CD8-positive, alpha-beta memory T cell (primary cell): ENCODE data around the gene PHETA1. TPM values are rescaled to one million over a fixed set of nuclear protein-coding genes. Genes with fewer than 3 reads are reported as not detected.
A peak's percentile ranks its signal among the peaks of the same experiment; 100 is the strongest.
"Not testable (repeated sequence)": the region's sequence is repeated elsewhere in the genome, so short reads cannot be mapped to it uniquely, and the experiment has no call there.

Source experiments
- CTCF ChIA-PET: fragments of 350-600 bp; sonication (Branson Sonifier 250); formaldehyde crosslinking; loops from one replicate; lab custom pipeline; 2021; ENCODE audit warnings: antibody characterized with exemption; lab: Charles Lee
- POLR2A ChIA-PET: fragments of 350-600 bp; sonication (Branson Sonifier 250); formaldehyde crosslinking; loops from one replicate; lab custom pipeline; 2021; ENCODE audit warnings: antibody characterized with exemption; lab: Charles Lee
- DNase-seq, 5 donors: peaks; one replicate each; pipeline versions ENCODE4 v3.0.0 to v3.0.0-alpha.2; 2020 to 2022; ENCODE audit warnings: mixed read lengths in 1 of 5
- H3K27ac ChIP-seq: one replicate; pipeline ENCODE4 v1.7.0; 2013; ENCODE audit warnings: low read depth, mild to moderate bottlenecking, low read length, moderate library complexity
- H3K27me3 ChIP-seq: 2 replicates; pipeline ENCODE4 v1.7.0; 2013; ENCODE audit warnings: low read length, mild to moderate bottlenecking; ENCODE audit not compliant: insufficient read depth, poor library complexity, severe bottlenecking
- H3K36me3 ChIP-seq: 2 replicates; pipeline ENCODE4 v1.7.0; 2013; ENCODE audit warnings: mild to moderate bottlenecking, low read length, moderate library complexity; ENCODE audit not compliant: insufficient read depth
- H3K4me1 ChIP-seq: 2 replicates; pipeline ENCODE4 v1.7.0; 2013; ENCODE audit warnings: mild to moderate bottlenecking, low read length, moderate library complexity; ENCODE audit not compliant: insufficient read depth
- H3K4me3 ChIP-seq: 2 replicates; pipeline ENCODE4 v1.7.0; 2013; ENCODE audit warnings: mild to moderate bottlenecking, low read length
- H3K9me3 ChIP-seq: 2 replicates; pipeline ENCODE4 v1.7.0; 2013; ENCODE audit warnings: mild to moderate bottlenecking, low read length
- H3K27ac Mint-ChIP-seq, 8 donors: one replicate each; pipeline ENCODE4 v1.8.0; 2020 to 2021; ENCODE audit warnings: mixed read lengths in 8 of 8, mild to moderate bottlenecking in 6 of 8, inconsistent platforms in 3 of 8, moderate library complexity in 3 of 8
- H3K27me3 Mint-ChIP-seq, 2 donors: one replicate each; pipeline ENCODE4 v1.8.0; 2020 to 2021; ENCODE audit warnings: mixed read lengths in 2 of 2, mild to moderate bottlenecking in 1 of 2, moderate library complexity in 1 of 2
- H3K36me3 Mint-ChIP-seq, 3 donors: one replicate each; pipeline ENCODE4 v1.8.0; 2020 to 2021; ENCODE audit warnings: mixed read lengths in 3 of 3, inconsistent platforms in 1 of 3, mild to moderate bottlenecking in 1 of 3
- H3K4me1 Mint-ChIP-seq, 3 donors: one replicate each; pipeline ENCODE4 v1.8.0; 2020 to 2021; ENCODE audit warnings: mixed read lengths in 3 of 3, inconsistent platforms in 1 of 3, mild to moderate bottlenecking in 1 of 3
- H3K4me3 Mint-ChIP-seq, 7 donors: one replicate each; pipeline ENCODE4 v1.8.0; 2020 to 2021; ENCODE audit warnings: mixed read lengths in 7 of 7, mild to moderate bottlenecking in 6 of 7, moderate library complexity in 4 of 7, inconsistent platforms in 2 of 7
- H3K9me3 Mint-ChIP-seq, 5 donors: one replicate each; pipeline ENCODE4 v1.8.0; 2020 to 2022; ENCODE audit warnings: mixed read lengths in 5 of 5, mild to moderate bottlenecking in 3 of 5, moderate library complexity in 2 of 5, inconsistent platforms in 1 of 5
- polyA plus RNA-seq: library from polyadenylated mRNA; unstranded; fragments of 300-500 nt; fragmentation: Illumina TruSeq; gene quantifications from one replicate; pipeline ENCODE4 v1.2.3, GENCODE V29; 2021
- total RNA-seq, 2 experiments: library from RNA; stranded (reverse); gene quantifications; one replicate each; pipeline ENCODE4 v1.2.3, GENCODE V29; 2021

Gene PHETA1
- total and polyA plus RNA-seq, 3 experiments from 2014 or later = 1.8 to 3.9 (median 3.8) TPM

DNA sequence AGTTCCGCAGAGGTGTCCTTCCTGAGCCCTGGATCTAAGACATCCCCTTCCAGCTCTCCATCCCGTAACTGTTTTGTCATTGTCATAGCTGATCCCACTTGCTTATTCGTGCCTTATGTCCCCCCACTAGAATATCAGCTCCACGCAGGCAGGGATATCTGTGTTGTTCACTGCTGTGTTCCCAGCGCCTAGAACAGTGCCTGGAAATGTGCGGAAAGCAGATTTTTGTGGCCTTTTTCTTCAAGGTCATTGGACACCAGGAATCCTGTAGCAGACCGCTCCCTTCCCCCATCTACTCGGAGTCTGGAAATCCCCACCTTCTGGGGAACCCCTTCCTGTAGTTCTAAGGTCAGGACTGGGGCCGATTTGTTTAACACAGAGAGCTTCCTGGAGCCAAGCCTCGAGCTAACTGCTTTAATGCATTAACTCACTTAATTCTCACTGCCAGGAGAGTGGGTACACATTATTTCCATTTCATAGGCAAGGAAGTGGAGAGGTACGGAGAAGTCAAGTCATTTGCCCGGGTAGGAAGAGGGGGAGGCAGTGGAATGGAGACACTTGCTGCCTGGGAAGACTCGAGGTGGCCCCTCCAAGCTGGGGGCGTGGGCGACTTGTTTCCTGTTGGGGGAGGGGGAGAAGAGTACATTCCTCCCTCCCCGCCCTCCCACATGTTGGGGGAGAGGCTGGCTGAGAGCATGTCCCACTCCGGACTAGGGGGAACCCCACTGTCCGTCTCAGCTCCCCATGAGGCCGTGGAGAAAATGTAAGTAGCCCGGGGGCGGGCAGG is 35.7 kb upstream of the PHETA1 start:
- H3K36me3 ChIP-seq = no peaks in the 10 kb centered on the region
- DNase-seq = peak; percentile 18 to 66 (median 35)
- H3K4me3 Mint-ChIP-seq = peak overlapping the region; percentile 78 to 96 (median 87)
- H3K36me3 Mint-ChIP-seq = peaks cover 0 to 5% (median 0%) of the 10 kb centered on the region in 3 donors
- H3K9me3 Mint-ChIP-seq = no peaks in the 10 kb centered on the region
- ChIA-PET POLR2A (interaction anchor here (0.9 to 2.7 kb wide), 5 partner anchors 26 to 46 kb away, joined by 4 to 18 read pairs (median 12); no protein-coding TSS in a partner anchor), CTCF (interaction anchor here (1.0 to 27.8 kb wide), 9 partner anchors 8 to 124 kb away, joined by 3 to 1032 read pairs (median 8); no protein-coding TSS in a partner anchor)
- no peaks in the 10 kb centered on the region for H3K27me3 Mint-ChIP-seq
- H3K9me3 ChIP-seq = no peaks in the 10 kb centered on the region
- peak overlapping the region; percentile 70 to 97 (median 92) for H3K27ac Mint-ChIP-seq
- peaks cover 54% of the 10 kb centered on the region for H3K4me1 ChIP-seq
- peak overlapping the region; percentile 92 for H3K27ac ChIP-seq
- peak overlapping the region; percentile 56 for H3K4me3 ChIP-seq
- H3K27me3 ChIP-seq = no peaks in the 10 kb centered on the region
- peaks cover 42 to 61% (median 49%) of the 10 kb centered on the region in 3 donors for H3K4me1 Mint-ChIP-seq

DNA sequence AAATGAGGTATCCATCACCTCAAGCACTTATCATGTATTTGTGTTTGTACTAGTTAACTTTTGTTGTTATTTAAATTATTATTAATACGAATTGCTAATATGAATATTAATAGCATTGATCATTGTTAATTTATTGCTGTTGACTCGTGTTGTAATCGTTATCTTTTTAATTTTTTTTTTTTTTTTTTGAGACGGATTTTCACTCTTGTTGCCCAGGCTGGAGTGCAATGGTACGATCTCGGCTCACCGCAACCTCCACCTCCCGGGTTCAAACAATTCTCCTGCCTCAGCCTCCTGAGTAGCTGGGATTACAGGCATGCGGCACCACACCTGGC is 33.6 kb upstream of the PHETA1 start:
- CTCF ChIA-PET = interaction anchor here (0.7 to 27.8 kb wide), 6 partner anchors 10 to 1707 kb away, joined by 3 to 1032 read pairs (median 8); no protein-coding TSS in a partner anchor
- H3K27ac ChIP-seq, DNase-seq, H3K9me3 ChIP-seq, H3K9me3 Mint-ChIP-seq, H3K27me3 Mint-ChIP-seq, H3K4me3 ChIP-seq, H3K36me3 Mint-ChIP-seq, H3K27me3 ChIP-seq, H3K4me3 Mint-ChIP-seq, H3K36me3 ChIP-seq: not testable (repeated sequence)
- peaks cover 33% of the 10 kb centered on the region for H3K4me1 ChIP-seq
- peaks cover 24 to 49% (median 30%) of the 10 kb centered on the region in 3 donors for H3K4me1 Mint-ChIP-seq
- POLR2A ChIA-PET = interaction anchor here (1.3 to 2.7 kb wide), 2 partner anchors 33 to 48 kb away, joined by 4 to 18 read pairs; no protein-coding TSS in a partner anchor
- H3K27ac Mint-ChIP-seq = peak overlapping the region in 3 of 8 donors; percentile 91 to 97 (median 93)

DNA sequence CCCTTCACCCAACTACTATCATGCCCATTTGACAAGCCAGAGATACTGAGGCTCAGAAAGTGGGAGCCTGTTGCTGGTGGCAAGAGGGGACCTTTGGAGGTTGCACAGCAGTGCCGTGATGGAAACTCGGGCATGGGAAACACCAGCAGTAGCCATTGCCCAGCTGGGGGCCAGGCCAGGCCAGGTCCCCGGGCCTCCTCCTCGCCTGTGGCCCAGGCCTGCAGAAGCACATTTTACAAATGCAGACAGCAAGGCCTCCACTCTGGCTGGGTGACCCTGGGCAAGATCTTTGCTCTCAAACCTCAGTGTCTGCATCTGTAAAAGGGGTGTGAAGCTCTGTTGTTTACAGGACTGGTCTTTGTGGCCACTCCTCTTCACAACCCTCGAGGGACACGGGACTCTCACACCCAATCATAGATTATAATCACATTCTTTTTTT is 32.3 kb upstream of the PHETA1 start:
- CTCF ChIA-PET = interaction anchor here (1.0 to 27.8 kb wide), 3 partner anchors 11 to 48 kb away, joined by 3 to 1032 read pairs (median 3); no protein-coding TSS in a partner anchor
- H3K4me1 Mint-ChIP-seq = peaks cover 29 to 50% (median 30%) of the 10 kb centered on the region in 3 donors

DNA sequence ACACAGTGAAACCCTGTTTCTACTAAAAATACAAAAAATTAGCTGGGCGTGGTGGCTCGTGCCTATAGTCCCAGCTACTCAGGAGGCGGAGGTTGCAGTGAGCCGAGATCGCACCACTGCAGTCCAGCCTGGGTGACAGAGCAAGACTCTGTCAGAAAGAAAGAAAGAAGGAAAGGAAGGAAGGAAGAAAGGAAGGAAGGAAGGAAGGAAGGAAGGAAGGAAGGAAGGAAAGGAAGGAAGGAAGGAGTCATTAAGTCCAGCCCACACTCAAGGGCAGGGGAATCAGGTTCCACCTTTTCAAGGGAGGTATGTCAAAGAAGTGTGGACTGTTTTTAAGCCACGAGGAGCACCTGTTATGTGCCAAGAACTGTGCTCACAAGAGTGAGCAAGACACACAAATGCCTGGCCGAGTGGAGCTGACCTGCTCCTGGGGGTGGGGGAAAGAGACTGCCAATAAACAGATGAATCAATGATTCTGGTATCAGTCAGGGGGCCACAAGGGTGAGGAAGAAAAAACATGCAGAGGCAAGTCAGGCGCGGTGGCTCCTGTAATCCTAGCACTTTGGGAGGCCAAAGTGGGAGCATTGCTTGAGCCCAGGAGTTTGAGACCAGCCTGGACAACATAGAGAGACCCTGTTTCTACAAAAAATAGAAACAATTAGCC is 31.0 kb upstream of the PHETA1 start:
- peaks cover 30% of the 10 kb centered on the region for H3K4me1 ChIP-seq
- H3K36me3 Mint-ChIP-seq, H3K36me3 ChIP-seq, DNase-seq, H3K9me3 Mint-ChIP-seq, H3K27me3 Mint-ChIP-seq, H3K4me3 ChIP-seq, H3K27ac ChIP-seq, H3K9me3 ChIP-seq, H3K27me3 ChIP-seq, POLR2A ChIA-PET: not testable (repeated sequence)
- Mint-ChIP-seq H3K4me3 (peak overlapping the region in 1 of 7 donors; percentile 22), H3K27ac (peak overlapping the region in 5 of 8 donors; percentile 12 to 86 (median 71)), H3K4me1 (peaks cover 28 to 43% (median 28%) of the 10 kb centered on the region in 3 donors)
- CTCF ChIA-PET = interaction anchor here (0.6 to 27.8 kb wide), 3 partner anchors 13 to 271 kb away, joined by 3 to 1032 read pairs (median 4); no protein-coding TSS in a partner anchor

More for the DNA sequence above, 32.3 kb upstream of the PHETA1 start:
- Mint-ChIP-seq H3K27ac (no peak overlapping the region), H3K9me3 (no peaks in the 10 kb centered on the region), H3K36me3 (peaks cover 0 to 1% (median 0%) of the 10 kb centered on the region in 3 donors), H3K4me3 (no peak overlapping the region), H3K27me3 (peaks cover 0 to 1% of the 10 kb centered on the region in 2 donors)
- POLR2A ChIA-PET = no interaction called here
- DNase-seq = no peak
- H3K4me1 ChIP-seq = peaks cover 34% of the 10 kb centered on the region
- no peaks in the 10 kb centered on the region for H3K36me3 ChIP-seq
- H3K27ac ChIP-seq = no peak overlapping the region
- H3K4me3 ChIP-seq = no peak overlapping the region
- no peaks in the 10 kb centered on the region for H3K27me3 ChIP-seq
- H3K9me3 ChIP-seq = no peaks in the 10 kb centered on the region

DNA sequence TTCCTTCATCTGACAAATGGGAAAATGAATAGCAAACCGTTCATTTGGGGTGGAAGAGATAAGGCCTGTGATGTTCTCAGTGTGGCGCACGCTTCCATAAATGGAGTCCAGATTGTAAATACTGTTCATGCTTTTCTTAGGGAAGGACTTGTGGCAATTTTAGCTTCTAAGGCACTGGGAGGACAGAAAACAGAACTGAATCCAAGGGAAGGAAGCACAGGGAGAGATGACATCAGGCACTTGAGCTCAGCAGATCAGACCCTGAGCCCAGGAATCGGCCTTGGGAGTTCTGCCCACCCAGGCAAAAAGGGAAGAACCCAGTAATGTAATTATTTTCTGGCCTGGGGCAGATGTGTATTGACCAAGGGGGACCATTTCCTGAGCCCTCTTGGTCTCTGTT is 29.6 kb upstream of the PHETA1 start:
- CTCF ChIA-PET = interaction anchor here (0.7 to 27.8 kb wide), 4 partner anchors 13 to 129 kb away, joined by 4 to 1032 read pairs (median 18); no protein-coding TSS in a partner anchor
- no peaks in the 10 kb centered on the region for H3K27me3 ChIP-seq
- Mint-ChIP-seq H3K9me3 (peaks cover 0 to 2% (median 0%) of the 10 kb centered on the region in 5 donors), H3K4me1 (peaks cover 15 to 29% (median 16%) of the 10 kb centered on the region in 3 donors), H3K4me3 (peak overlapping the region in 1 of 7 donors; percentile 12), H3K27me3 (peaks cover 0 to 5% of the 10 kb centered on the region in 2 donors), H3K36me3 (no peaks in the 10 kb centered on the region), H3K27ac (peak overlapping the region in 1 of 8 donors; percentile 62)
- no peak overlapping the region for H3K4me3 ChIP-seq
- H3K36me3 ChIP-seq = no peaks in the 10 kb centered on the region
- no peak overlapping the region for H3K27ac ChIP-seq
- H3K9me3 ChIP-seq = no peaks in the 10 kb centered on the region
- H3K4me1 ChIP-seq = peaks cover 16% of the 10 kb centered on the region
- no peak for DNase-seq
- POLR2A ChIA-PET = no interaction called here

DNA sequence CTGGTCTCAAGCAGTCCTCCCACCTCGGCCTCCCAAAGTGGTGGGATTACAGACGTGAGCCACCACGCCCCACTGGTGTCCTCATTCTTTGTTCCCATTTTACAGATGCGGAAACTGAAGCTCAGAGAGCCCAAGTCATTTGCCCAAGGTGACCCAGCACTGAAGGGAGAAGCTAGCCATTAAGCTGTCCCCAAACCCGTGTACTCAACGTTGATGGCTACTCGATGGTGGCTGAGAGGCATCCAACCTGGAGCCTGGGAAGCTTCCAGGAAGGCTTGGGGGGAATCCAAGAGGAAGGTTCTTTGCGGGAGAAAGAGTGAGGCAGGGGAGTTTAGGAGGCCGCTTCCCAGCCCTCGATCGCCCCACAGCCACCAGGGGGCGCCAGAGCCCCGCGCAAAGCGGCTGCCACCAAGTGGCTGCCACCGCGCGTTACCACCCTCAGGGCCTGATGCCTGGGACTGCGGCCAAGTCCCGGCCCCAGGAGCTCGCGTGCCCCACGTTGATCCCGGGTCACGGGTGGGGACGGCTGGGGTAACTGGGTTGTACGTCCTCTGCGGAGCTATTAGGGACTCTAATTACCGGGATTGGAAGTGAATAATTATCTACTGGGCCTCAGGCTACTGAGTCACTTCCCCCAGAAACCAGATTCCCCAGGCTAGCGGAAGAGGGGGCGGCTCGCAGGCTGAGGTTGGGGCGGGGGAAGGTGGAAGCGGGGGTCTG is 28.0 kb upstream of the PHETA1 start:
- ChIA-PET CTCF (interaction anchor here (0.7 to 27.8 kb wide), 40 partner anchors 8 to 419 kb away, joined by 3 to 1032 read pairs (median 5); partner anchors contain the start of gene PHETA1), POLR2A (interaction anchor here (0.6 to 1.4 kb wide), 4 partner anchors 38 to 83 kb away, joined by 3 to 8 read pairs (median 4); no protein-coding TSS in a partner anchor)
- Mint-ChIP-seq H3K4me1 (peaks cover 6 to 21% (median 7%) of the 10 kb centered on the region in 3 donors), H3K9me3 (peaks cover 0 to 2% (median 0%) of the 10 kb centered on the region in 5 donors), H3K27ac (peak overlapping the region in 4 of 8 donors; percentile 21 to 84 (median 43)), H3K36me3 (no peaks in the 10 kb centered on the region), H3K27me3 (peaks cover 0 to 5% of the 10 kb centered on the region in 2 donors), H3K4me3 (peak overlapping the region in 6 of 7 donors; percentile 47 to 87 (median 77))
- Histone ChIP-seq H3K4me1 (peaks cover 8% of the 10 kb centered on the region), H3K9me3 (no peaks in the 10 kb centered on the region), H3K27ac (peak overlapping the region; percentile 43), H3K36me3 (no peaks in the 10 kb centered on the region), H3K4me3 (no peak overlapping the region), H3K27me3 (no peaks in the 10 kb centered on the region)
- peak; percentile 81 to 90 (median 84) for DNase-seq

DNA sequence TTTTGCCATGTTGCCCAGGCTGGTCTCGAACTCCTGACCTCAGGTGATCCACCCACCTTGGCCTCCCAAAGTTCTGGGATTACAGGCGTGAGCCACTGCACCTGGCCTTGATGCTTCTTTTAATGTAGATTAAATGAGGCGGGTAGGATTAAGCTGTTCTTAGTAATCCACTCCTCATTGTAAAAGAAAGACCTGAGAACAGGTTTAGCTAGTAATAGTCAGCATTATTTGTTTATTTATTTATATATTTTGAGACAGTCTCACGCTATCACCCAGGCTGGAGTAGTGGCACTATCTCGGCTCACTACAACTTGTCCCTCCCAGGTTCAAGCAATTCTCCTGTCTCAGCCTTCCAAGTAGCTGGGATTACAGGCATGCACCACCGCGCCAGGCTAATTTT is 27.4 kb upstream of the PHETA1 start:
- H3K27ac ChIP-seq, H3K4me1 ChIP-seq, H3K27me3 Mint-ChIP-seq, H3K9me3 ChIP-seq, H3K4me3 Mint-ChIP-seq, H3K27ac Mint-ChIP-seq, DNase-seq, H3K9me3 Mint-ChIP-seq, H3K4me3 ChIP-seq, H3K36me3 Mint-ChIP-seq, H3K36me3 ChIP-seq, H3K27me3 ChIP-seq: not testable (repeated sequence)
- H3K4me1 Mint-ChIP-seq = peaks cover 6 to 21% (median 7%) of the 10 kb centered on the region in 3 donors
- CTCF ChIA-PET = interaction anchor here (0.9 to 27.8 kb wide), 35 partner anchors 9 to 417 kb away, joined by 3 to 1032 read pairs (median 7); partner anchors contain the start of gene PHETA1
- POLR2A ChIA-PET = interaction anchor here (0.6 to 1.4 kb wide), 2 partner anchors 56 to 84 kb away, joined by 5 to 8 read pairs; no protein-coding TSS in a partner anchor
